Breast epithelium (tissue), 4 donors: ENCODE results near the gene CASD1. TPM values are rescaled to one million over a fixed set of nuclear protein-coding genes. Genes with fewer than 3 reads are reported as not detected.

Experiments used
- DNase-seq, 2 donors: peaks; one replicate each; pipeline ENCODE4 v3.0.0-alpha.2; 2019; ENCODE audit warnings: low spot score in 2 of 2
- H3K27ac ChIP-seq, 2 donors: fragments of 200-600 bp; sonication (generic) in 1 of 2; one replicate each; pipeline ENCODE4 v1.5.1; 2016 to 2019; ENCODE audit warnings: mild to moderate bottlenecking in 1 of 2
- H3K27me3 ChIP-seq, 2 donors: fragments of 200-600 bp; sonication (generic) in 1 of 2; one replicate each; pipeline versions ENCODE4 v1.5.1 to v1.6.0; 2017 to 2019; ENCODE audit warnings: control low read depth in 1 of 2, mild to moderate bottlenecking in 1 of 2
- H3K36me3 ChIP-seq: fragments of 200-600 bp; one replicate; pipeline ENCODE4 v1.5.1; 2019
- H3K4me1 ChIP-seq, 2 donors: fragments of 200-600 bp; sonication (generic); one replicate each; pipeline ENCODE4 v1.5.1; 2016 to 2019; ENCODE audit warnings: control low read depth in 1 of 2
- H3K4me3 ChIP-seq, 3 donors: fragments of 200-600 bp; sonication (generic); 1 replicate in 2 of 3; 2 replicates in 1 of 3; pipeline ENCODE4 v1.5.1; 2016 to 2019; ENCODE audit warnings: mild to moderate bottlenecking in 3 of 3, moderate library complexity in 2 of 3
- H3K9me3 ChIP-seq, 2 donors: fragments of 200-600 bp; sonication (generic) in 1 of 2; one replicate each; pipeline ENCODE4 v1.5.1; 2016 to 2019; ENCODE audit warnings: control low read depth in 1 of 2
- CTCF ChIP-seq, 3 donors: fragments of 450-650 bp; IDR thresholded peaks; one replicate each; pipeline ENCODE4 v1.5.1; 2016 to 2017; ENCODE audit warnings: antibody characterized with exemption in 3 of 3, mild to moderate bottlenecking in 3 of 3, moderate library complexity in 3 of 3
- POLR2A ChIP-seq: fragments of 450-650 bp; IDR thresholded peaks from one replicate; pipeline ENCODE4 v1.6.1; 2016; ENCODE audit warnings: antibody characterized with exemption, mild to moderate bottlenecking, moderate library complexity
- POLR2AphosphoS5 ChIP-seq, 3 donors: sonication (generic); formaldehyde crosslinking; IDR thresholded peaks; one replicate each; pipeline ENCODE4 v1.6.1; 2017; ENCODE audit warnings: antibody characterized with exemption in 3 of 3
- intact Hi-C: fragments of 100-400 bp; cut with DNase I; formaldehyde crosslinking; loops from one replicate; pipeline ENCODE4 v1.15.1; 2023; ENCODE audit warnings: low total_unique reads
- total RNA-seq, 3 donors: library from RNA; depleted of rRNA; stranded (reverse); fragments of >200 nt; gene quantifications; one replicate each; pipeline ENCODE4 v1.1.0, GENCODE V29; 2016

CASD1 gene
- total RNA-seq, 3 donors from 2014 or later: 23.7 to 53.6 (median 27.5) TPM

DNA sequence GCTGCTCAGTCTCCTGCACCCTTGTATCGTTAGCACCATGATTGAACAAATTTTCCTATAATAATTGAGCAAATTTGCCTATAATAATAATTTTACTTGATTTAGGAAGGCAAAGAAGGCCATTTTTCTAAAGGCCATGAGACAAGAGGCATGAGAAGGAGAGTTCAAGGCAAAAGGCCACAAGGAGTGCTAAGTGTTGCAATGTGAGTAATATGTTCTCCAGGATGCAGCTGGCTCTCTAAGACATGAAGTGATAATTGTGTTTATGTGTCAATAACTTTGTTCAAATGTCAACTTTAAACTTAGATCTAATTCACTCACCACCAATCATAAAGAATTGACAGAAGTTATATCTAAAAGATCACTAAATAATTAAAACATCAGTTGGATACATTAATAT, 92.6 kb downstream of the CASD1 start:
- Histone ChIP-seq H3K9me3 (no peaks in the 10 kb centered on the region), H3K36me3 (no peaks in the 10 kb centered on the region), H3K4me1 (no peaks in the 10 kb centered on the region), H3K27ac (no peak overlapping the region), H3K27me3 (no peaks in the 10 kb centered on the region), H3K4me3 (no peak overlapping the region)
- intact Hi-C loops: no loop called here
- TF ChIP-seq POLR2A (no peak), CTCF (IDR thresholded peaks at IDR 0.05) (no peak), POLR2AphosphoS5 (IDR thresholded peaks at IDR 0.05) (no peak)
- DNase-seq: no peak

DNA sequence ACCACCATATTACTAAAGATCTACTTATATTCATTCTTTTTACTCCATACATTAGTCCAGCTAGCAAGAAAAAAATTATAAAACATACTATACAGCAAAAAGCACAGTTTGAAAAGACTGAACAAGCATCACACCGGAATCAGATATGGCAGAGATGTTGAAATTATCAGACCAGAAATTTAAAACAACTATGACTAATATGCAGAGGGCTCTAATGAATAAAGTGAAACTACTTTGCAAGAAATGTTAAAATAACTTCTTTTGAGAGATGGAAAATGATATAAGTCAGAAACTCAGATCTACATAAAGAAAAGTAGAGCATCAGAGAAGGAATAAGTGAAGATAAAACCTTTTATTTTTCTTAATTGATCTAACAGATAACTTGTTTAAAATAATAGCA, 95.4 kb downstream of the CASD1 start:
- H3K36me3 ChIP-seq: no peaks in the 10 kb centered on the region
- H3K27ac ChIP-seq: no peak overlapping the region
- no peaks in the 10 kb centered on the region for H3K9me3 ChIP-seq
- no peak for TF ChIP-seq POLR2A
- no peak for TF ChIP-seq POLR2AphosphoS5 (IDR thresholded peaks at IDR 0.05)
- TF ChIP-seq CTCF (IDR thresholded peaks at IDR 0.05): no peak
- H3K27me3 ChIP-seq: no peaks in the 10 kb centered on the region
- intact Hi-C loops: no loop called here
- H3K4me1 ChIP-seq: no peaks in the 10 kb centered on the region
- no peak for DNase-seq
- H3K4me3 ChIP-seq: no peak overlapping the region

Other genes with a start within 250 kb of the CASD1 start
- 100 to 1,000 TPM in 2 of 3 donors, 10 to 100 TPM in 1; 94.5 to 300 (median 113) TPM for gene COL1A2, start 114.9 kb upstream of the CASD1 start, total RNA-seq
- 100 to 1,000 TPM in 1 of 3 donors, 10 to 100 TPM in 2; 90.7 to 107 (median 92.2) TPM for gene SGCE, start 146.3 kb downstream of the CASD1 start, total RNA-seq